Measurements from ENCODE around the gene RAB14.

GRCh38 chr9:121219530-121219929 is 17.9 kb upstream of the RAB14 start:
- TF ChIP-seq POLR2A (IDR thresholded peaks at IDR 0.05; ENCODE audit: low read length) (no peak), GATA1 (IDR thresholded peaks at IDR 0.05; ENCODE audit: low read depth, low read length) (no peak)

Data from erythroblast (primary cell).